ENCODE results near the gene C20orf96. TPM values are rescaled to one million over a fixed set of nuclear protein-coding genes. Genes with fewer than 3 reads are reported as not detected.

Gene C20orf96
- total RNA-seq, 1 donor, result 2.2 TPM

GRCh38 chr20:329851-330232 lies 39.3 kb upstream of the C20orf96 start:
- H4K20me1 ChIP-seq (ENCODE audit: insufficient read depth, low read length), result peaks cover 26% of the 10 kb centered on the region
- no peaks in the 10 kb centered on the region for H3K27me3 ChIP-seq (ENCODE audit: insufficient read depth, low read length)
- TF ChIP-seq CTCF (IDR thresholded peaks at IDR 0.05; ENCODE audit: extremely low read depth, low read depth, low read length), result no peak
- H3K4me3 ChIP-seq (ENCODE audit: insufficient read depth, low read length), result no peak overlapping the region
- no peak overlapping the region for H3K27ac ChIP-seq (ENCODE audit: low read depth, low read length)
- H3K4me2 ChIP-seq (ENCODE audit: insufficient read depth, low read length), result no peak overlapping the region
- no peaks in the 10 kb centered on the region for H3K36me3 ChIP-seq (ENCODE audit: insufficient read depth, low read length)
- DNase-seq (ENCODE audit: insufficient read length, low spot score, missing footprints), result no peak
- H3K79me2 ChIP-seq (ENCODE audit: insufficient read depth, low read length), result peaks cover 13% of the 10 kb centered on the region
- H2AFZ ChIP-seq (ENCODE audit: low read length), result no peak overlapping the region
- H3K9me3 ChIP-seq (ENCODE audit: low read depth, low read length), result no peaks in the 10 kb centered on the region
- H3K4me1 ChIP-seq (ENCODE audit: insufficient read depth, low read length), result peaks cover 23% of the 10 kb centered on the region

- Histone ChIP-seq H3K36me3 (ENCODE audit: insufficient read depth, low read length) (no peaks in the 10 kb centered on the region), H3K27ac (ENCODE audit: low read depth, low read length) (no peak overlapping the region), H3K4me3 (ENCODE audit: insufficient read depth, low read length) (no peak overlapping the region), H3K79me2 (ENCODE audit: insufficient read depth, low read length) (peaks cover 13% of the 10 kb centered on the region), H3K9me3 (ENCODE audit: low read depth, low read length) (no peaks in the 10 kb centered on the region), H2AFZ (ENCODE audit: low read length) (peak overlapping the region; percentile 15), H3K4me2 (ENCODE audit: insufficient read depth, low read length) (peak overlapping the region; percentile 23), H3K4me1 (ENCODE audit: insufficient read depth, low read length) (peaks cover 25% of the 10 kb centered on the region), H4K20me1 (ENCODE audit: insufficient read depth, low read length) (peaks cover 26% of the 10 kb centered on the region), H3K27me3 (ENCODE audit: insufficient read depth, low read length) (no peaks in the 10 kb centered on the region)
- no peak for DNase-seq (ENCODE audit: insufficient read length, low spot score, missing footprints)
- no peak for TF ChIP-seq CTCF (IDR thresholded peaks at IDR 0.05; ENCODE audit: extremely low read depth, low read depth, low read length)
Observed at GRCh38 chr20:328975-329695, 38.6 kb upstream of the C20orf96 start.

GRCh38 chr20:328027-328974 lies 37.8 kb upstream of the C20orf96 start:
- Histone ChIP-seq H3K4me2 (ENCODE audit: insufficient read depth, low read length) (peak overlapping the region; percentile 95), H2AFZ (ENCODE audit: low read length) (peak overlapping the region; percentile 51), H3K4me3 (ENCODE audit: insufficient read depth, low read length) (peak overlapping the region; percentile 86), H3K27ac (ENCODE audit: low read depth, low read length) (peak overlapping the region; percentile 68), H3K79me2 (ENCODE audit: insufficient read depth, low read length) (peaks cover 13% of the 10 kb centered on the region), H3K9me3 (ENCODE audit: low read depth, low read length) (no peaks in the 10 kb centered on the region), H3K27me3 (ENCODE audit: insufficient read depth, low read length) (no peaks in the 10 kb centered on the region), H3K4me1 (ENCODE audit: insufficient read depth, low read length) (peaks cover 30% of the 10 kb centered on the region), H3K36me3 (ENCODE audit: insufficient read depth, low read length) (no peaks in the 10 kb centered on the region), H4K20me1 (ENCODE audit: insufficient read depth, low read length) (peaks cover 26% of the 10 kb centered on the region)
- peak; percentile 74 for DNase-seq (ENCODE audit: insufficient read length, low spot score, missing footprints)
- TF ChIP-seq CTCF (IDR thresholded peaks at IDR 0.05; ENCODE audit: extremely low read depth, low read depth, low read length), result no peak

Data from osteoblast (primary cell).